K562 (cell line): ENCODE measurements around the gene DYNC2LI1. TPM values are rescaled to one million over a fixed set of nuclear protein-coding genes. Genes with fewer than 3 reads are reported as not detected.

Experiments
- BRF1 ChIP-seq: IDR thresholded peaks from 3 replicates; pipeline ENCODE4 v1.6.1; 2011; ENCODE audit warnings: borderline replicate concordance, mild to moderate bottlenecking; ENCODE audit not compliant: insufficient read length; ENCODE audit errors: extremely low read depth
- FOS ChIP-seq: IDR thresholded peaks from 3 replicates; pipeline ENCODE4 v1.6.1; 2011; ENCODE audit not compliant: insufficient read length; ENCODE audit errors: extremely low read depth
- HSF4 ChIP-seq: fragments of 250-450 bp; sonication (Bioruptor Pico); IDR thresholded peaks from 2 replicates; pipeline ENCODE4 v2.1.2; 2022; ENCODE audit warnings: mild to moderate bottlenecking, moderate library complexity, borderline replicate concordance
- MAFG ChIP-seq: fragments of 450-650 bp; conservative IDR thresholded peaks from 2 replicates; pipeline ENCODE4 v1.6.1; 2016; ENCODE audit warnings: missing genetic modification characterization, missing compliant biosample characterization
- MCM7 ChIP-seq, 2 experiments: fragments of 450-650 bp; IDR thresholded peaks; 2 replicates each; pipeline ENCODE4 v1.6.1; 2016 to 2018
- NONO ChIP-seq, 2 experiments: fragments of 200-400 bp in 1 of 2; fragments of 450-650 bp in 1 of 2; formaldehyde crosslinking in 1 of 2; IDR thresholded peaks; 2 replicates each; pipeline ENCODE4 v1.6.1; 2017; ENCODE audit warnings: low read depth in 2 of 2, mild to moderate bottlenecking in 2 of 2, moderate library complexity in 2 of 2, low read length in 1 of 2
- NR2C2 ChIP-seq, 2 experiments: fragments of 200-800 bp in 1 of 2; sonication (Bioruptor generic) in 1 of 2; sonication (generic) in 1 of 2; formaldehyde crosslinking in 1 of 2; IDR thresholded peaks; 2 replicates each; pipeline versions ENCODE4 v1.6.1 to v1.8.0; 2016 to 2022; ENCODE audit warnings: mild to moderate bottlenecking in 1 of 2, missing compliant biosample characterization in 1 of 2, missing genetic modification characterization in 1 of 2, missing genetic modification reagents in 1 of 2
- POLR2AphosphoS5 ChIP-seq: IDR thresholded peaks from 2 replicates; pipeline ENCODE4 v1.6.1; 2011; ENCODE audit warnings: mild to moderate bottlenecking, low read depth, low read length, moderate library complexity; ENCODE audit not compliant: control insufficient read depth, insufficient read depth
- SLC30A9 ChIP-seq: fragments of 250-450 bp; sonication (Bioruptor Pico); IDR thresholded peaks from 2 replicates; pipeline ENCODE4 v1.8.0; 2022; ENCODE audit warnings: mild to moderate bottlenecking, moderate library complexity
- SMARCE1 ChIP-seq: fragments of 450-650 bp; IDR thresholded peaks from 2 replicates; pipeline ENCODE4 v1.7.1; 2016; ENCODE audit warnings: mild to moderate bottlenecking
- SRSF9 ChIP-seq: fragments of 200-400 bp; formaldehyde crosslinking; IDR thresholded peaks from 2 replicates; pipeline ENCODE4 v1.6.1; 2017; ENCODE audit warnings: low read depth, low read length, borderline replicate concordance
- TGIF2 ChIP-seq: sonication (generic); formaldehyde crosslinking; IDR thresholded peaks from 2 replicates; pipeline ENCODE4 v1.8.1; 2022; ENCODE audit warnings: mild to moderate bottlenecking, missing genetic modification reagents, moderate library complexity
- THRA ChIP-seq: fragments of 450-650 bp; IDR thresholded peaks from 2 replicates; pipeline ENCODE4 v1.6.1; 2017; ENCODE audit warnings: mild to moderate bottlenecking, moderate library complexity
- THRB ChIP-seq: fragments of 450-650 bp; formaldehyde crosslinking; conservative IDR thresholded peaks from 2 replicates; pipeline ENCODE4 v1.4.0; 2022; ENCODE audit warnings: mild to moderate bottlenecking, missing genetic modification characterization
- ZBED1 ChIP-seq: IDR thresholded peaks from 2 replicates; pipeline ENCODE4 v1.6.1; 2014
- ZBTB43 ChIP-seq: sonication (generic); formaldehyde crosslinking; IDR thresholded peaks from 2 replicates; pipeline ENCODE4 v1.8.0; 2023; ENCODE audit warnings: mild to moderate bottlenecking, missing genetic modification reagents
- ZFP36 ChIP-seq: fragments of 150-350 bp; IDR thresholded peaks from 2 replicates; pipeline ENCODE4 v1.6.1; 2018; ENCODE audit warnings: low read length, low read depth; ENCODE audit not compliant: partially characterized antibody
- ZHX1 ChIP-seq: fragments of 150-350 bp; conservative IDR thresholded peaks from 2 replicates; pipeline ENCODE4 v1.6.1; 2014; ENCODE audit warnings: low read length
- ZNF436 ChIP-seq: fragments of 250-450, 450-650 bp; sonication (Bioruptor Pico); formaldehyde crosslinking; IDR thresholded peaks from 2 replicates; pipeline ENCODE4 v1.7.0; 2020; ENCODE audit warnings: mild to moderate bottlenecking
- ZNF586 ChIP-seq: fragments of 450-650 bp; formaldehyde crosslinking; conservative IDR thresholded peaks from 2 replicates; pipeline ENCODE4 v1.4.0; 2020; ENCODE audit warnings: mild to moderate bottlenecking, moderate library complexity
- polyA plus RNA-seq, 8 experiments: library from polyadenylated mRNA; depleted of rRNA in 4 of 8; stranded (reverse) in 5 of 8; unstranded in 3 of 8; fragments of >200 nt; fragmentation: Nextera tagmentation in 2 of 8; fragmentation: Illumina TruSeq in 1 of 8; extraction: Ambion mirVana in 2 of 8; extraction: Trizol in 1 of 8; gene quantifications; 2 replicates each; pipeline versions ENCODE4 v1.2.1 to v1.2.3, GENCODE V29; 2011 to 2014; ENCODE audit warnings: inconsistent platforms in 1 of 8, missing spikeins in 1 of 8
- total RNA-seq, 7 experiments: library from RNA; depleted of rRNA in 6 of 7; stranded (reverse); fragments of >200 nt in 6 of 7; fragmentation: Illumina TruSeq in 2 of 7; extraction: Trizol in 2 of 7; gene quantifications; 2 replicates each; pipeline versions ENCODE4 v1.2.1 to v1.2.3, GENCODE V29; 2011 to 2021; ENCODE audit warnings: low replicate concordance in 1 of 7

DYNC2LI1 gene
- total and polyA plus RNA-seq, 9 of the 15 experiments (the other 6 are each of a cell fraction or from before 2014, with no cell fraction given), result 12.5 to 42.2 (median 25.8) TPM

GRCh38 chr2:43724728-43725526, 48.9 kb upstream of the DYNC2LI1 start (continued):
- TF ChIP-seq ZHX1, result no peak
- TF ChIP-seq ZNF436 (CRISPR knock-in tag), result 0 out of 2 replicates have a peak, but pooled peaks have one; percentile 34
- TF ChIP-seq SMARCE1, result peak; percentile 98
- TF ChIP-seq MAFG (tag), result no peak
- TF ChIP-seq SLC30A9, result no peak
- TF ChIP-seq THRB, result peak; percentile 60; the same call in 1 of the 2 replicates
- no peak; the same call in 1 of the 2 replicates for TF ChIP-seq ZNF586
- no peak for TF ChIP-seq NR2C2 (CRISPR knock-in tag; IDR thresholded peaks at IDR 0.05)
- TF ChIP-seq NR2C2 (tag; IDR thresholded peaks at IDR 0.05), result no peak
- TF ChIP-seq SRSF9, result no peak
- TF ChIP-seq ZBTB43, result no peak
- no peak for TF ChIP-seq HSF4 (CRISPR knock-in tag)
- TF ChIP-seq THRA, result no peak
- no peak for TF ChIP-seq ZBED1
- no peak for TF ChIP-seq BRF1
- TF ChIP-seq POLR2AphosphoS5, result peak; percentile 97
- 0 out of 4 replicates have a peak, but pooled peaks of 1 of the 2 experiments have one; percentile 30 for TF ChIP-seq NONO (IDR thresholded peaks at IDR 0.05; ENCODE audit: low read depth in 2 of 2, low read length in 1 of 2)
- TF ChIP-seq ZFP36, result no peak
- TF ChIP-seq TGIF2 (CRISPR knock-in tag), result no peak
- no peak for TF ChIP-seq MCM7 (IDR thresholded peaks at IDR 0.05)
- TF ChIP-seq FOS, result no peak
